PC-3 (cell line): Measurements from ENCODE around the gene TMEM44.

Experiments
- EZH2 ChIP-seq: fragments of 300-600 bp; sonication (generic); IDR thresholded peaks from one replicate; pipeline ENCODE4 v1.6.1; 2017; ENCODE audit warnings: antibody characterized with exemption, mild to moderate bottlenecking, low read length; ENCODE audit not compliant: unreplicated experiment
- EZH2phosphoT487 ChIP-seq: fragments of 300-600 bp; sonication (generic); IDR thresholded peaks from 2 replicates; pipeline ENCODE4 v1.6.1; 2018; ENCODE audit warnings: mild to moderate bottlenecking, antibody characterized with exemption, low read length, borderline replicate concordance
- TF ChIP-seq, protein P1 (sequence below): fragments of 300-600 bp; sonication (generic); conservative IDR thresholded peaks from 2 replicates; pipeline ENCODE4 v1.5.1; 2017; ENCODE audit warnings: antibody characterized with exemption, low read depth, mild to moderate bottlenecking, low read length

DNA sequence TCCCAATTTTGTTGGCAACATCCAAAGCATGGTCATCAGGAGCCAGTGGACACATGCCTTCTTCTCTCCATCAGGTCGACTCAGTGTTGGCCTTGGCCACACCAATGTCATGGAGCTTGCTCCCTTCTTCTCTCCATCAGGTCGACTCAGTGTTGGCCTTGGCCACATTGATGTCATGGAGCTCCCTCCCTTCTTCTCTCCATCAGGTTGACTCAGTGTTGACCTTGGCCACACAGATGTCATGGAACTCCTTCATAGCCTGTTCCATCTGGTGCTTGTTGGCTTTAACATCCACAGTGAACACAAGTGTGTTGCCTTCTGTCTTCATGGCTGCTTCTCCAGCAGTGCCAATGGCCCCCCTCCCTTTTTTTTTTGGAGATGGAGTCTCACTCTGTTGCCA lies 70.2 kb downstream of the TMEM44 start:
- TF ChIP-seq, protein P1, sequence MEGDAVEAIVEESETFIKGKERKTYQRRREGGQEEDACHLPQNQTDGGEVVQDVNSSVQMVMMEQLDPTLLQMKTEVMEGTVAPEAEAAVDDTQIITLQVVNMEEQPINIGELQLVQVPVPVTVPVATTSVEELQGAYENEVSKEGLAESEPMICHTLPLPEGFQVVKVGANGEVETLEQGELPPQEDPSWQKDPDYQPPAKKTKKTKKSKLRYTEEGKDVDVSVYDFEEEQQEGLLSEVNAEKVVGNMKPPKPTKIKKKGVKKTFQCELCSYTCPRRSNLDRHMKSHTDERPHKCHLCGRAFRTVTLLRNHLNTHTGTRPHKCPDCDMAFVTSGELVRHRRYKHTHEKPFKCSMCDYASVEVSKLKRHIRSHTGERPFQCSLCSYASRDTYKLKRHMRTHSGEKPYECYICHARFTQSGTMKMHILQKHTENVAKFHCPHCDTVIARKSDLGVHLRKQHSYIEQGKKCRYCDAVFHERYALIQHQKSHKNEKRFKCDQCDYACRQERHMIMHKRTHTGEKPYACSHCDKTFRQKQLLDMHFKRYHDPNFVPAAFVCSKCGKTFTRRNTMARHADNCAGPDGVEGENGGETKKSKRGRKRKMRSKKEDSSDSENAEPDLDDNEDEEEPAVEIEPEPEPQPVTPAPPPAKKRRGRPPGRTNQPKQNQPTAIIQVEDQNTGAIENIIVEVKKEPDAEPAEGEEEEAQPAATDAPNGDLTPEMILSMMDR = no peak
- TF ChIP-seq EZH2 = no peak
- no peak for TF ChIP-seq EZH2phosphoT487
